ENCODE results near the gene ATF3.
"Not testable (repeated sequence)": the region's sequence is repeated elsewhere in the genome, so short reads cannot be mapped to it uniquely, and the experiment has no call there.

ATF3 gene

GRCh38 chr1:212629450-212630157, 21.0 kb downstream of the ATF3 start:
- no peak for DNase-seq

DNA sequence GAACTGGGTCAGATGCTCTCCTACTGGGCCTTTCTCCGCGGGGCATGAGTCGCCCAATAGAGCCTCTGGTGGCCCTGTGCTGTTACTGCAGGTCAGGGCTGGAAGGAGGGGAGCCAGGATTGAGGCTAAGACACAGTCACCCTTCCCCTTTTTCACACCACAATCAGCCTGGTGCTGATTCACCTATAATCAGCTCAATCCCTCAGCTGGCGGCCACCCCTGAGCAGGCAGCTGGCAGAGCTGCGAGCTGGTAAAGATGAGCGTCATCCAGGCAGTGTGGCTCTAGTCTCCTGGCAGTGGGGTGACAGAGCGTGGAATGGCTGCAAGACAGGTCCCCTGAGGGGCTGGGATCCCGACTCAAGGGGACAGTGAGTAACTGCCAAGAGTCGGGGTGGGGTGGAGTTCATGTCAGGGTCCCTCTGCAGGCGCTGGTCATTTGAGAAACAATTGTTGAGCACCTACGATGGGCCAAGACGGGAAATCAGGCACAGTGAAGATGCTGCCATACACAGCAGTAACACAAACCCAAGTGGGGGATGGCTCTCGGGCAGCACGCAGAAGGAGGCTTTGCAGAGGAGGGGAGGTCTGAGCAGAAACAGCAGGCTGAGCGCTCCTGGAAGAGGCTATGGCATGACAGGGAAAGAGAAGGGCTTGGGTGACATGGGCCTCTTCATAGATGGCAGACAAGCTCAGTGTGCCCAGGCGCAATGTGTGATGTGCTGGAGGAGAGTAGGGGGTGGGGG, 21.8 kb downstream of the ATF3 start:
- peak; percentile 41 for DNase-seq

GRCh38 chr1:212633161-212633560, 24.6 kb downstream of the ATF3 start:
- no peak for DNase-seq

- DNase-seq: no peak
These were observed 25.7 kb downstream of the ATF3 start for GRCh38 chr1:212634252-212634651.

DNA sequence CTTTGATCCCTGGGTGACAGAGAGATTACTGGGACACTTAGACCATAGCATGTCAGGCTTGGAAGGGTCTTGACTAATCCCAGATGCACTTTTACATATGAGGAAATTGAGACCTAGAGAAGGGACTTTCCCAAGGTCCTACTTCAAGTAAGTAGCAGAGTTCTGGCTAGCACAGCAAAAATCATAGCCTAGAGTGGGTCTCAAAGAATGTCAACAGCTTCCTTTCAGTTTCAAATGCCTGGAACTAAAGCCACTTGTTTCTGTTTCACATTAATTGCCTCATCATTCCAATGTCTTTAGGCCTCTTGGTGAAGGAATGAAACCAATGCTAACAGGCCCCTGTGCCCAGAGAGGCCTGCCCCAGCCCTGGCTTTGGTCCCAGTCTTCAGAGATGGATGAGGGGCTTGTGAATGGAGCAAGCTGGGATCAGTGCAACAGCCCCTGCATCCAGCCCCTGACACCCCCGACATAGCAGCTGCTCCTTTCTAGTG, 26.6 kb downstream of the ATF3 start:
- peak; percentile 77 for DNase-seq

GRCh38 chr1:212637902-212638301, 29.3 kb downstream of the ATF3 start:
- no peak for DNase-seq

GRCh38 chr1:212638492-212639151, 30.1 kb downstream of the ATF3 start:
- DNase-seq: no peak

- DNase-seq: not testable (repeated sequence)
These were observed 31.0 kb downstream of the ATF3 start for GRCh38 chr1:212639524-212639923.

DNA sequence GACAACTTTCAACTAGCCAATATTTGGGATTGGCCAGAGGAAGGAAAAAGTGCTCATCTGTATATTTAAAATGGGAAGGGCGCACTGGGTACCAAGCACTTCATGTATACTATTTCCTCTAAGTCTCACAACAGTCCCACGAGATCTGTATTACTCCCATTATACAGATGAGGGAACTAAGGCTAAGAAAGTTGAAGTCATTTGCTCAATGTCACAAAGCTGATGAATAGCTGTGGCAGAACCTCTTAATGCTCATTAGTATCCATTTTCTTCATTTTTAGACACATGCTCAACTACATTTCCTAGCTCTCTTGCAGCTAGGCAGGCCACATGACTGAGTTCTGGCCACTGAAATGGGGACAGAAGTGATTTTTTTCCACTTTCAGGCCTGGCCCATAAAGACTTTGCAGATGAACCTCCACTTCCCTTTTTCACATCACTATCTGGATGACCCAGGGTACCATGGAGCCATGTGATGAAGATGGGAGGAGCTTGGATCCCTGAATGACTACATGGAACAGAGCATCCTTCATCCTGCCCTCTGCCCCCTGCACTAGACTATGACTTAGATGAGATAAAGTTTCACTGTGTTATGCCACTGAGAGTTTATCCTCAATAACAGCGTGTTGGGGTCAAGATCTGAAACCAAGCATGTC, 31.8 kb downstream of the ATF3 start:
- DNase-seq: no peak

DNA sequence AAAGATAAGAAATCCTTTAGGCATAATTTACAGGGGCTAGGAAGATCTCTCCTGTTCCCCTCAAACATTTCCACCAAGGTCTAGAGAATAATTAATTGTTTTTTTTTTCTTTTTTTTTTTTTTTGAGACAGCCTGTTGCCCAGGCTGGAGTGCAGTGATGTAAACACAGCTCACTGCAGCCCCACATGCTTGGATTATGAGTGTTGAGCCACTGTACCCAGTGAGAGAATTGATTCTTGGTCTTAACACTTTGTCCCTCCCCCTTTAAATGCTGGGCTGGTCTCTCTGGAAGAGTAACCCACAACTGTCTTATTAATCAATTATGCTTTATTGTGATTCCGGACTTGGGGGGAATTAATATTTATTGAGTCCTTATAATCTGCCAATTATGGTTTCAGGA, 33.4 kb downstream of the ATF3 start:
- DNase-seq: no peak

- no peak for DNase-seq
These were observed 35.3 kb downstream of the ATF3 start for GRCh38 chr1:212643877-212644276.

GRCh38 chr1:212644866-212645545, 36.4 kb downstream of the ATF3 start:
- no peak for DNase-seq

- no peak for DNase-seq
These were observed 37.3 kb downstream of the ATF3 start for GRCh38 chr1:212645546-212646543.

DNA sequence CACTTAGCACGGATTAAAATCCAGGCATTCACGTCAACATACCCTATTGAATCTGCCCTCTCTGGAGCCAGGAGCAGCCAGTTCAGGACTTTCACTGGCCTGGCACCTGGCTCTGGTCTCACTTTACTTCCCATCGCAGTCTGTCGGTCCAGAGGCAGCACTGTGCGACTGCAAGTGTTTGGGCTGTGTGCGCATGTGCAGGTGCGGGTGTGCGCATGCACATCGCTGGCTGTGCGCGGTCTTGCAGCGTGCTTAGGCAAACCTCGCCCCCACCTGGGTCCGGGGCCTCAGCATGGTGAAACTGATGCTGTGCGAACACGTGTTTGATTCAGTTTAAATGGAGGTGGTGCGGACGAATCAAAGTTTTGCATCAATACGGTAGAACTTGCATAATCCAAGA, 38.0 kb downstream of the ATF3 start:
- DNase-seq: no peak

GRCh38 chr1:212647004-212647403, 38.4 kb downstream of the ATF3 start:
- no peak for DNase-seq

GRCh38 chr1:212648431-212648830, 39.9 kb downstream of the ATF3 start:
- no peak for DNase-seq

DNA sequence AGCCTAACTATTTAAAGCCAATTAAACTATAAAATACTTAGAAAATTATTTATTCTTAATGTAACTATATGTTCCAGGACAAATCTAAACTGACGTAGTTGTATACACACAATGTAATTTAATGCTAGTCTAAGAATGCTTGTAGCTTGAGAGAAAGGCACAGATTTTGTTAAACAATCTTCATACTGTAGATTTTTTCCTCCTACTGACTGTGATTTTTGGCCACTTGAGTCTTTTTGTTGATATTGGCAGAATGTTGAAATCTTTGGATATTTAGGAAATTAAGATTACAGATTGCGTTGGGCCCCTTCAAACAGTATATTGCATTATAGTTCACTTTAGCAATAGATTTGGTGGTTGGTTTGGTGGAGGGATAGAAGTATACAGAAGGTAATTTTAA, 40.5 kb downstream of the ATF3 start:
- DNase-seq: no peak

- no peak for DNase-seq
These were observed 41.7 kb downstream of the ATF3 start for GRCh38 chr1:212650228-212650627.

- no peak for DNase-seq
These were observed 43.0 kb downstream of the ATF3 start for GRCh38 chr1:212651521-212651920.

- no peak for DNase-seq
These were observed 43.4 kb downstream of the ATF3 start for GRCh38 chr1:212651977-212652376.

DNA sequence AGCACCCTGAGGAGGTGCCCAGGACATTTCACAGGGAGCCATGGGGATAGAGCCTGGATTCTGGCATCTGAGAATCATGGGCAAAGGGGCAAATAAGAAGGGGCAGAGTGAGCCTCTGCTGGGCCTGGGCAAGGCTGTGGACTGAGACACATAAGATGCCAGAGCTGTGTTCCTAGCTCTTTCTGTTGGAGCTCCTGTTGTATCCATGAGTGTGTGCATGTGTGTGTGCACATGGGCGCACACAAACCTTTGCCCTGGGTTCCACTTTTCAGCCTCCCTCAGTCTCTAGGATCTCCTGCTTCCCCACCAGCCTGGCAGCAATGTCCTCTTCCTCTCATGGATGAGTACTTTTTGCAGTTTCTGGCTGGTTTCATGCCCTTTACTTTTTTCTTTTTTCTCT, 44.0 kb downstream of the ATF3 start:
- no peak for DNase-seq
